ENCODE measurements around the gene KIF1A.

KIF1A gene

GRCh38 chr2:240818293-240819125, 1.5 kb downstream of the KIF1A start:
- Mint-ChIP-seq H3K9me3 (peaks cover 9% of the 10 kb centered on the region), H3K36me3 (no peaks in the 10 kb centered on the region), H3K4me3 (peak overlapping the region; percentile 23), H3K27ac (no peak overlapping the region), H3K4me1 (peaks cover 12% of the 10 kb centered on the region), H3K27me3 (peaks cover 70% of the 10 kb centered on the region)
- CTCF ChIA-PET: no interaction called here
- DNase-seq: peak; percentile 19

DNA sequence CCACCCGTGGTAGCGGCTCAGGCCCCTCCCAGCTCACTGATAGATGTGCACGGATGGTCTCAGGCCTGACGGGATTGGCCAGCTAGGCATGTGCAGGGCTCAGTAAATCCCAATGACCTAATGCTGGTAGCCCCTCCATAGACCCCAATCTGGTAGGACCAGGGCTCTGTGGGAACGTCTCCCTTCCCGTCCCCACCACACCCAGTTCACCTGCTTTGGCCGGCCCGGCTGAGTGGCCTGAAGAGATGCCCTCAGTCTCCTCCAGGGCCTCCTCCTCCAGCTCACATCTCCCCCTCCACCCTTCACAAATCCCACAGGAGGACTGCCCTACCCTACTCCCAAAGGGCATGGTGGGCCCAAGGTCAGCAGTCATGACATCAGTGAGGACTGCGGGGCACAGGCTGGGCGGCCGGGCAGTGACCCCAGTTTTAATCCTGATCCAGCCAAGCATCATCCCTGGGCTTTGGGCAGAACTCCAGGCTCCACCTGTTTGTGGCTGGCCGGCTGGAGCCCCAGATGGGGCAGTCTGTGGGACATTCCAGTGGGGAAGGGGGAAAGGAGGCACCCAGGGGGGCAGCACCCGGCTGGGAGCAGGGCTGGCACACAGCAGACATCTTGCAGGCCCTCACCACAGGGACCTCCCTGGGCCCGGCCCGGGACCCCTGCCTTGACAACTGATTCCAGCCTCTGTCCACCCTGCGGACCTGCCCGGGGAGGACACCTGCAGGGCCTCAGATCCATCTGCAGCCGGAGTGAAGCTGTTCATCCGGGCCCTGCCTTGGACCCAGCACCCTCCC, 2.3 kb downstream of the KIF1A start:
- Mint-ChIP-seq H3K27me3 (peaks cover 66% of the 10 kb centered on the region), H3K27ac (no peak overlapping the region), H3K36me3 (no peaks in the 10 kb centered on the region), H3K4me3 (no peak overlapping the region), H3K4me1 (peaks cover 12% of the 10 kb centered on the region), H3K9me3 (peaks cover 9% of the 10 kb centered on the region)
- DNase-seq: peak; percentile 18
- CTCF ChIA-PET: no interaction called here

GRCh38 chr2:240816584-240817495, 3.2 kb downstream of the KIF1A start:
- H3K4me3 Mint-ChIP-seq: no peak overlapping the region
- H3K4me1 Mint-ChIP-seq: peaks cover 10% of the 10 kb centered on the region
- peak; percentile 18 for DNase-seq
- H3K9me3 Mint-ChIP-seq: peaks cover 12% of the 10 kb centered on the region
- peaks cover under 1% of the 10 kb centered on the region for H3K36me3 Mint-ChIP-seq
- H3K27ac Mint-ChIP-seq: no peak overlapping the region
- CTCF ChIA-PET: no interaction called here
- H3K27me3 Mint-ChIP-seq: peaks cover 57% of the 10 kb centered on the region

GRCh38 chr2:240815761-240816583, 4.0 kb downstream of the KIF1A start:
- Mint-ChIP-seq H3K9me3 (peaks cover 17% of the 10 kb centered on the region), H3K36me3 (peaks cover 2% of the 10 kb centered on the region), H3K4me3 (no peak overlapping the region), H3K27me3 (peaks cover 54% of the 10 kb centered on the region), H3K27ac (no peak overlapping the region), H3K4me1 (peaks cover 4% of the 10 kb centered on the region)
- peak; percentile 8 for DNase-seq
- CTCF ChIA-PET: no interaction called here

- peaks cover 17% of the 10 kb centered on the region for H3K9me3 Mint-ChIP-seq
- H3K4me1 Mint-ChIP-seq: peaks cover 4% of the 10 kb centered on the region
- DNase-seq: peak; percentile 11
- CTCF ChIA-PET: interaction anchor here (1.3 kb wide), 1 partner anchor 36 kb away, joined by 4 read pairs; no protein-coding TSS in a partner anchor
- H3K36me3 Mint-ChIP-seq: peaks cover 2% of the 10 kb centered on the region
- H3K4me3 Mint-ChIP-seq: no peak overlapping the region
- peaks cover 47% of the 10 kb centered on the region for H3K27me3 Mint-ChIP-seq
- no peak overlapping the region for H3K27ac Mint-ChIP-seq
Observed at GRCh38 chr2:240814946-240815760, 4.9 kb downstream of the KIF1A start.

DNA sequence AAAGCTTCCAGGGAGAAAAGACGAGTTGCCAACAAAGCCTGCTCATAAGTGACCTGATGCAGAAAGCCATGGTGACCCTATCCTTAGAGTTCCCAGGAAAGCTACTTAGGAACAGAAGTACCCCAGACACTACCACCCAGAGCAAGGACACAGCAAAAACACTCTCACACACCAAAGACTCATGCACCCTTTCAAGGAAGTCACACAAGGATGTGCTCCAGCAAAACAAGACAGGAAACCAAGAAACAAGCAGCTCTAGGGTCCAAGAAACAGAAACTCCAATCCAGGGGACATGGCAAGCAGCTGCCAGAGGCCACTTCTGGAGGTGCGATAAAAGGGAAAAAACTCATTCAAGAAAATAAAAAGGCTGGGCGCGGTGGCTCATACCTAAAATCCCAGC, 5.7 kb downstream of the KIF1A start:
- H3K4me1 Mint-ChIP-seq: peaks cover 4% of the 10 kb centered on the region
- H3K27me3 Mint-ChIP-seq: peaks cover 44% of the 10 kb centered on the region
- H3K27ac Mint-ChIP-seq: no peak overlapping the region
- H3K9me3 Mint-ChIP-seq: peaks cover 17% of the 10 kb centered on the region
- peaks cover 2% of the 10 kb centered on the region for H3K36me3 Mint-ChIP-seq
- CTCF ChIA-PET: interaction anchor here (1.3 kb wide), 1 partner anchor 37 kb away, joined by 4 read pairs; no protein-coding TSS in a partner anchor
- peak; percentile 10 for DNase-seq
- no peak overlapping the region for H3K4me3 Mint-ChIP-seq

DNA sequence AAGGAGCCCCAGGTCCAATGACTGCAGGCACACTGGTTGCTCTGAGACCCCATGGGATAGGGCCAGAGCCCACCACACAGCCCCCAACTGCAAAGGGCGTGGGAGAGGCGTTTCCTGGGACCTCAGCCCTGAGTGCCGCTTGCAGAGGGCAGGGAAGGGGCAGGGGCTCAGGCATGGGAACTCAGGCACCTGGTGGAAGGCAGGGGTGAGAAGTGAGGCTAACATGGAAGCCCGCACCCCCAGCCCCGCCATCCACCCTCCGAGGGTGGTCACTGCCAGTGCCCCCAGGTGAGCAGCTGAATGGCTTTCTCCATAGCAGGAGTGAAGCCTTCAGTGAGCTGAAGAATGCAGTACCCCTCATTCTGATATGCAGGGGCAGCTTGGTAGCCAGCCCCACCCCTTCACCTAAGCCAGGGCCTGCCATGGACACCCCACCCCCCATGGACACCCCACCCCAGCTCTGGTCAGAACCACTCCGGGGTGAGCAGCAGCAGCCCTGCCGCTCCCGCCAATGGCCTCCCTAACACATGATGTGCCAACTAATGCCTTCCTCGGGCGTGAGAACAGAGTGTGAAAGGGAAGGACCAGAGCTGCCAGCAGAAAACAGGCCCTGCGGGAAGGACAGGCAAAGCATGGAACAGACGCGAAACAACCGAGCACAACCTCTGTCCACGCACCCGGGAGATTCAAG, 6.6 kb downstream of the KIF1A start:
- H3K36me3 Mint-ChIP-seq: peaks cover 2% of the 10 kb centered on the region
- H3K27ac Mint-ChIP-seq: no peak overlapping the region
- peaks cover 2% of the 10 kb centered on the region for H3K4me1 Mint-ChIP-seq
- CTCF ChIA-PET: no interaction called here
- H3K27me3 Mint-ChIP-seq: peaks cover 38% of the 10 kb centered on the region
- H3K4me3 Mint-ChIP-seq: no peak overlapping the region
- peaks cover 17% of the 10 kb centered on the region for H3K9me3 Mint-ChIP-seq
- peak; percentile 12 for DNase-seq

DNA sequence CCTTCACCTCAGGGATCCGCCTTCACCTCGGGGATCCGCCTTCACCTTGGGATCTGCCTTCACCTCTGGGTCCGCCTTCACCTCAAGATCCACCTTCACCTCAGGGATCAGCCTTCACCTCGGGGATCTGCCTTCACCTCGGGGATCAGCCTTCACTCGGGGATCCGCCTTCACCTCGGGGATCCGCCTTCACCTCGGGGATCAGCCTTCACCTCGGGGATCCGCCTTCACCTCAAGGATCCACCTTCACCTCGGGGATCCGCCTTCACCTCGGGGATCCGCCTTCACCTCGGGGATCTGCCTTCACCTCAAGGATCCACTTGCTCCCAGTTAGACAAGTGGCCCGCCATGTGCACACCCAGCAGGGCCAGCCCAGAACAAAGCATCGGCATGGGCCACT, 7.3 kb downstream of the KIF1A start:
- no peaks in the 10 kb centered on the region for H3K4me1 Mint-ChIP-seq
- CTCF ChIA-PET: no interaction called here
- peaks cover 2% of the 10 kb centered on the region for H3K36me3 Mint-ChIP-seq
- peaks cover 17% of the 10 kb centered on the region for H3K9me3 Mint-ChIP-seq
- peak; percentile 16 for DNase-seq
- no peak overlapping the region for H3K4me3 Mint-ChIP-seq
- peaks cover 32% of the 10 kb centered on the region for H3K27me3 Mint-ChIP-seq
- H3K27ac Mint-ChIP-seq: no peak overlapping the region

GRCh38 chr2:240812301-240812680, 7.7 kb downstream of the KIF1A start:
- Mint-ChIP-seq H3K27ac (no peak overlapping the region), H3K27me3 (peaks cover 27% of the 10 kb centered on the region), H3K4me1 (no peaks in the 10 kb centered on the region), H3K4me3 (no peak overlapping the region), H3K9me3 (peaks cover 17% of the 10 kb centered on the region), H3K36me3 (peaks cover 2% of the 10 kb centered on the region)
- DNase-seq: no peak
- CTCF ChIA-PET: no interaction called here

DNA sequence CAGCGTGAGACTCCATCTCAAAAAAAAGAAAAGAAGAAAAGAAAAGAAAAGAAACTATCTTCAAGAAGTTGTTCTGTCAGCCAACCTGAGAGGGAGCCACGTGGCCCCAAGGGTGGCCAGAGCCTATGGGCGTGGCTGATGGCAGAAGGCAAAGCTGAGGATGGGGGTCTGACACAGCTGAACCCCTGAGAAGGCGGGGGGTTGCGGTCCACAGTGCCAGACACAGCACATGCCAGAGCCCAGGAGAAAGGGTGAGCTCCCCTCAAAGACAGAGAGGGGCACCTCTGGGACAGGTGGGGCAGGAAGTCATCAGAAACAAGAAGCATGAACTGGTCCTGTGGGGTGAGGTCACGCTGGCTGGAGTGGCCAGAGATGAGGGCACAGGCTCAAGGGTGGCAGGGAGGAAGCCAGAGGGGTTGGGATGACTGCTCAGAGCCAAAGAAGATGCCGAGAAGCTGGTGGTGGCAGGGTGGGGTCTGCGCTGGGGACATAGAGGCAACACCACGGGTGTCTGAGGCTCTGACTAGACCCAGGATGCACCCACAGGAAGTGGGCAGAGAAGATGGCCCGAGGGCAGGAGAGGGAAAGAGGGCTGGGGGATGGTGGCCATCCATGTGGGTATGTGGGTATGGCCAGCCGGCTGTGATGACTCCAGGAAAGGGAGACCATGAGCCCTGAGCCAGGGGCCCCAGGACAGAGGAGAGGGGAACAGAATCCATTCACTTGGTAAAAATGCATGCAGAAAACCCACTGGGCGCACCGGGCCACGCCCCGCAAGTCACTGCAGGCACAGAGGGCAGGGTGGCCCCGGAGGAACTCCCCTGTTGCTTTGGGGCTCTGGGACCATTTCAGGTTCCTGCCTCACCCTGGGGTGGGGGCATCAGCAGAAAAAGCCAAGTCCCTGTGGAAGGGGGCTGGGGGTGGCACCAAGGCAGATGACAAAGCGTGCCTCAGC, 8.4 kb downstream of the KIF1A start:
- CTCF ChIA-PET: interaction anchor here (1.3 kb wide), 1 partner anchor 29 kb away, joined by 4 read pairs; no protein-coding TSS in a partner anchor
- peaks cover 28% of the 10 kb centered on the region for H3K27me3 Mint-ChIP-seq
- no peak overlapping the region for H3K27ac Mint-ChIP-seq
- no peaks in the 10 kb centered on the region for H3K4me1 Mint-ChIP-seq
- H3K4me3 Mint-ChIP-seq: no peak overlapping the region
- H3K9me3 Mint-ChIP-seq: peaks cover 17% of the 10 kb centered on the region
- peak; percentile 11 for DNase-seq
- peaks cover 2% of the 10 kb centered on the region for H3K36me3 Mint-ChIP-seq

DNA sequence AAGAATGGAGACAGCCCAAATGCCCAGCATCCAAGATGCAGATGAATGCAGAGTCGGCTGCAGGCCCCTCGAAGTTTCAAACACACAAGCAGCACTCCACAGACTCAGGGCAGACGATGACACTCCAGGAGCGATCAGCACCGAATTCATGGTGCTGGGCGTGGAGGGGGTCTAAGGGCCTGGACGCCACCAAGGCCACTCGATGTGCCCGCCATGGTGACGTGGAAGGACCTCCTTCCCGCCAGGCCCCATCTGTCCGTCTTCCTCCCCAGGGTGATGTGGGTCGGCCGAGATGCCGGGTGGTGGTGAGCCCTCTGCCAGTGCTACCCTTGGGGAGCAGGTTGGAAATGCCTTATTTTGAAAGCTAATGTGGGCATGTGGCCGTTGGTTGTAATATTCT, 9.4 kb downstream of the KIF1A start:
- peaks cover 27% of the 10 kb centered on the region for H3K27me3 Mint-ChIP-seq
- peaks cover 2% of the 10 kb centered on the region for H3K36me3 Mint-ChIP-seq
- DNase-seq: peak; percentile 17
- H3K27ac Mint-ChIP-seq: no peak overlapping the region
- no peak overlapping the region for H3K4me3 Mint-ChIP-seq
- CTCF ChIA-PET: interaction anchor here (1.3 kb wide), 1 partner anchor 30 kb away, joined by 4 read pairs; no protein-coding TSS in a partner anchor
- H3K9me3 Mint-ChIP-seq: peaks cover 17% of the 10 kb centered on the region
- no peaks in the 10 kb centered on the region for H3K4me1 Mint-ChIP-seq

Measured in activated naive CD4-positive, alpha-beta T cell treated with anti-CD3 and anti-CD28 coated beads, Interleukin-2, amount 10 ng/mL, durations not matched to agents 7 days and 5 days (primary cell).